Ishikawa (cell line): ENCODE data around the gene SPECC1.

Source experiments
- MAX ChIP-seq: IDR thresholded peaks from 2 replicates; pipeline ENCODE4 v1.6.1; 2012
- REST ChIP-seq: IDR thresholded peaks from 2 replicates; pipeline ENCODE4 v1.6.1; 2012; ENCODE audit warnings: low read depth, mild to moderate bottlenecking

GRCh38 chr17:20032636-20033035 lies 23.5 kb downstream of the SPECC1 start:
- TF ChIP-seq MAX (no peak), REST (no peak)
